ENCODE measurements around the gene VWA5B2.

The VWA5B2 gene

DNA sequence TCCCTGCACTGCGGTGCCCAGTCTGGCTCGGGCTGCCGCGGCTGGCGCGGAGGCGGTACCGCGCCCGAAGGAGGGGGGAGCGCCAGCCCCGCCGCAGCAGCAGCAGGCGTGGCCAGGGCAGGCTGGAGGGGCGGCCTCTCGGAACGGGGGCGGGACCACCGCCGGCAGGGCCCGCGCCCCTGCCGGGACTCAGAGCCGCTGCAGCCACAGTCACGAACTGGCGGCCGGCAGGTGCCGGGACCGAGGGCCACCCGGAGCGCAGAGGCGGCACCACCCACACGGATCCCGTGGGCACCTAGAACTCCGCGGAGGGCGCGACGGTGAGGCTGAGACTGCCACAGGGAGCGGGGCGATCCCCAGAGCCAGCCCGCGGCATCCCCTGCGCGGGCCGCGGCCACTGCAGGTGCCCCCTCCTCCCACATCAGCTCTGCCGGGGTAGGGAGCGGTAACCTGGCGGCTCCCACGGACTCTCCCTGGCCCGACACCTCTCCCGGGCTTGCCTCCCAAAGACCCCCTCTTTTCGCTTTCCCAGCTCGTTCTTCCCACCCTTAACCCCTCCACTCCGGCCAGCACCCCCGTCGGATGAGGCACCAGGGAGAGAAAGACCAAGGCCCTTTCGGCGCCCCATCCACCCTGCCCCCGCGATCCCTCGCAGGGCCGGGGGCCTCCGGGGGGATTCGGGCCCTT, at the start of gene VWA5B2:
VWA5B2 (plus strand) TSS at position 192 of the 687 bp plus-strand sequence. CDS start 944 bp downstream, outside the sequence.
- Histone ChIP-seq H3K27ac (ENCODE audit: low read depth, low read length) (no peak within 1 kb of the TSS), H3K36me3 (ENCODE audit: control insufficient read depth in 5 of 5, insufficient read depth in 5 of 5, low read length in 5 of 5) (no peaks in the 10 kb centered on the region), H3K4me3 (ENCODE audit: low read depth in 1 of 5, low read length in 5 of 5) (peak within 1 kb of the TSS in 4 of 5 donors; percentile 58 to 67 (median 62)), H3K4me1 (ENCODE audit: control insufficient read depth in 5 of 5, insufficient read depth in 5 of 5, low read length in 5 of 5) (peaks cover 0 to 22% (median 14%) of the 10 kb centered on the region in 5 donors), H3K9me3 (ENCODE audit: control insufficient read depth in 5 of 5, low read length in 5 of 5) (no peaks in the 10 kb centered on the region), H3K9ac (ENCODE audit: low read length in 5 of 5) (peak within 1 kb of the TSS in 2 of 5 donors; percentile 23 to 30), H3K27me3 (ENCODE audit: control insufficient read depth in 5 of 5, insufficient read depth in 4 of 5, low read length in 5 of 5) (peaks cover 32 to 64% (median 58%) of the 10 kb centered on the region in 5 donors)

GRCh38 chr3:184180165-184180564, 49.2 kb upstream of the VWA5B2 start:
- Histone ChIP-seq H3K4me3 (ENCODE audit: low read depth in 1 of 5, low read length in 5 of 5) (no peak overlapping the region), H3K4me1 (ENCODE audit: control insufficient read depth in 5 of 5, insufficient read depth in 5 of 5, low read length in 5 of 5) (peaks cover 16 to 43% (median 40%) of the 10 kb centered on the region in 5 donors), H3K9ac (ENCODE audit: low read length in 5 of 5) (no peak overlapping the region), H3K27ac (ENCODE audit: low read depth, low read length) (no peak overlapping the region), H3K36me3 (ENCODE audit: control insufficient read depth in 5 of 5, insufficient read depth in 5 of 5, low read length in 5 of 5) (peaks cover 11 to 77% (median 71%) of the 10 kb centered on the region in 5 donors), H3K27me3 (ENCODE audit: control insufficient read depth in 5 of 5, insufficient read depth in 4 of 5, low read length in 5 of 5) (no peaks in the 10 kb centered on the region), H3K9me3 (ENCODE audit: control insufficient read depth in 5 of 5, low read length in 5 of 5) (no peaks in the 10 kb centered on the region)

GRCh38 chr3:184181596-184181995, 47.8 kb upstream of the VWA5B2 start:
- Histone ChIP-seq H3K36me3 (ENCODE audit: control insufficient read depth in 5 of 5, insufficient read depth in 5 of 5, low read length in 5 of 5) (peaks cover 11 to 77% (median 71%) of the 10 kb centered on the region in 5 donors), H3K4me1 (ENCODE audit: control insufficient read depth in 5 of 5, insufficient read depth in 5 of 5, low read length in 5 of 5) (peaks cover 14 to 40% (median 33%) of the 10 kb centered on the region in 5 donors), H3K4me3 (ENCODE audit: low read depth in 1 of 5, low read length in 5 of 5) (no peak overlapping the region), H3K9ac (ENCODE audit: low read length in 5 of 5) (no peak overlapping the region), H3K27ac (ENCODE audit: low read depth, low read length) (no peak overlapping the region), H3K27me3 (ENCODE audit: control insufficient read depth in 5 of 5, insufficient read depth in 4 of 5, low read length in 5 of 5) (no peaks in the 10 kb centered on the region), H3K9me3 (ENCODE audit: control insufficient read depth in 5 of 5, low read length in 5 of 5) (no peaks in the 10 kb centered on the region)

DNA sequence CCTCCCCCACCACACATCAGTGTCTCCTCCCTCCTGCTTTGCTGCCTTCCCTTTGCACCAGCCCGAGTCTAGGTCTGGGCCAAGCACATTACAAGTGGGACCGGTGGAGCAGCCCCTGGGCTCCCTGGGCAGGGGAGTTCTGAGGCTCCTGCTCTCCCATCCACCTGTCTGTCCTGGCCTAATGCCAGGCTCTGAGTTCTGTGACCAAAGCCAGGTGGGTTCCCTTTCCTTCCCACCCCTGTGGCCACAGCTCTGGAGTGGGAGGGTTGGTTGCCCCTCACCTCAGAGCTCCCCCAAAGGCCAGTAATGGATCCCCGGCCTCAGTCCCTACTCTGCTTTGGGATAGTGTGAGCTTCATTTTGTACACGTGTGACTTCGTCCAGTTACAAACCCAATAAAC, 45.7 kb upstream of the VWA5B2 start:
- H3K9me3 ChIP-seq (ENCODE audit: control insufficient read depth in 5 of 5, low read length in 5 of 5): no peaks in the 10 kb centered on the region
- H3K4me1 ChIP-seq (ENCODE audit: control insufficient read depth in 5 of 5, insufficient read depth in 5 of 5, low read length in 5 of 5): peaks cover 3 to 40% (median 27%) of the 10 kb centered on the region in 5 donors
- H3K4me3 ChIP-seq (ENCODE audit: low read depth in 1 of 5, low read length in 5 of 5): no peak overlapping the region
- peaks cover 8 to 72% (median 63%) of the 10 kb centered on the region in 5 donors for H3K36me3 ChIP-seq (ENCODE audit: control insufficient read depth in 5 of 5, insufficient read depth in 5 of 5, low read length in 5 of 5)
- no peak overlapping the region for H3K9ac ChIP-seq (ENCODE audit: low read length in 5 of 5)
- no peak overlapping the region for H3K27ac ChIP-seq (ENCODE audit: low read depth, low read length)
- no peaks in the 10 kb centered on the region for H3K27me3 ChIP-seq (ENCODE audit: control insufficient read depth in 5 of 5, insufficient read depth in 4 of 5, low read length in 5 of 5)

- H3K27me3 ChIP-seq (ENCODE audit: control insufficient read depth in 5 of 5, insufficient read depth in 4 of 5, low read length in 5 of 5): no peaks in the 10 kb centered on the region
- H3K9ac ChIP-seq (ENCODE audit: low read length in 5 of 5): peak overlapping the region in 3 of 5 donors; percentile 62 to 78 (median 72)
- no peak overlapping the region for H3K4me3 ChIP-seq (ENCODE audit: low read depth in 1 of 5, low read length in 5 of 5)
- peaks cover 8 to 72% (median 63%) of the 10 kb centered on the region in 5 donors for H3K36me3 ChIP-seq (ENCODE audit: control insufficient read depth in 5 of 5, insufficient read depth in 5 of 5, low read length in 5 of 5)
- no peaks in the 10 kb centered on the region for H3K9me3 ChIP-seq (ENCODE audit: control insufficient read depth in 5 of 5, low read length in 5 of 5)
- H3K4me1 ChIP-seq (ENCODE audit: control insufficient read depth in 5 of 5, insufficient read depth in 5 of 5, low read length in 5 of 5): peaks cover 3 to 38% (median 24%) of the 10 kb centered on the region in 5 donors
- H3K27ac ChIP-seq (ENCODE audit: low read depth, low read length): peak overlapping the region; percentile 97
Measured at GRCh38 chr3:184184546-184185230, 44.7 kb upstream of the VWA5B2 start.

DNA sequence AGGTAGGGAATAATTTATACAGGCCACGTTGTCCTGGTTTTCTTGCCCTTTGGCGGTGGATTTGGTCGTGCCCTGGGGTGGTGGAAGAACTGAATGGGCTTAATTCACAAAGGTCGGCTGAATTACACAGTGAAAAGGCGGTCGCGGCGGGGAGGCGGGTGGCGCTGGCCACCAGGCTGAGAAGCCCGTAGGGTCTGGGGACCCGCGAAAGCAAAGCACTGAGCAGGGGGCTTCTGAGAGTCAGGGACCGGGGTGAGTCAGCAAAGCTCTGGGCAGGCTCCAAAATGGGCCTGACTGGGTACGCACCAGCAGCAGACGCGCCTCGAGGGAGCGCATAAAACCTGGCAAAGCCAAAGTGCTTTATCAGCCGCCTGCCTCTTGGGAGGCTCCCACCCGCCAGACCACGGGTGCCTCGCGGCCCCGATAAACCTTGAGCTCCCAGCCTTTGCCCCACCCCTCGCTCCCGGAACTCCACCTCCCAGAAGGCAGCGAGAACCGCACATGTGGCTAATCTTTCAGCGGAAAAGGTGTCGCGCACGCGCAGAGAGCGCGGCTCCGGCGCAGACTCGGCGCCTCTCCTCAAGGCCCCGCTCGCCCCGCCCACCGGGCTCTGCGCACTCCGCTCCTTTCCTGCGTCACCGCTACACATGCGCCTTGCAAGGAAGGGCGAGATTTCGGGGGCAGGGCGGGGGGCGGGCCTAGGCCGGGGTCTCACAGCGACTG, 43.8 kb upstream of the VWA5B2 start:
- H3K36me3 ChIP-seq (ENCODE audit: control insufficient read depth in 5 of 5, insufficient read depth in 5 of 5, low read length in 5 of 5): peaks cover 16 to 72% (median 64%) of the 10 kb centered on the region in 5 donors
- H3K4me1 ChIP-seq (ENCODE audit: control insufficient read depth in 5 of 5, insufficient read depth in 5 of 5, low read length in 5 of 5): peaks cover 3 to 38% (median 24%) of the 10 kb centered on the region in 5 donors
- H3K27ac ChIP-seq (ENCODE audit: low read depth, low read length): peak overlapping the region; percentile 97
- H3K9me3 ChIP-seq (ENCODE audit: control insufficient read depth in 5 of 5, low read length in 5 of 5): no peaks in the 10 kb centered on the region
- no peaks in the 10 kb centered on the region for H3K27me3 ChIP-seq (ENCODE audit: control insufficient read depth in 5 of 5, insufficient read depth in 4 of 5, low read length in 5 of 5)
- H3K4me3 ChIP-seq (ENCODE audit: low read depth in 1 of 5, low read length in 5 of 5): peak overlapping the region; percentile 83 to 96 (median 93)
- peak overlapping the region; percentile 68 to 94 (median 78) for H3K9ac ChIP-seq (ENCODE audit: low read length in 5 of 5)

DNA sequence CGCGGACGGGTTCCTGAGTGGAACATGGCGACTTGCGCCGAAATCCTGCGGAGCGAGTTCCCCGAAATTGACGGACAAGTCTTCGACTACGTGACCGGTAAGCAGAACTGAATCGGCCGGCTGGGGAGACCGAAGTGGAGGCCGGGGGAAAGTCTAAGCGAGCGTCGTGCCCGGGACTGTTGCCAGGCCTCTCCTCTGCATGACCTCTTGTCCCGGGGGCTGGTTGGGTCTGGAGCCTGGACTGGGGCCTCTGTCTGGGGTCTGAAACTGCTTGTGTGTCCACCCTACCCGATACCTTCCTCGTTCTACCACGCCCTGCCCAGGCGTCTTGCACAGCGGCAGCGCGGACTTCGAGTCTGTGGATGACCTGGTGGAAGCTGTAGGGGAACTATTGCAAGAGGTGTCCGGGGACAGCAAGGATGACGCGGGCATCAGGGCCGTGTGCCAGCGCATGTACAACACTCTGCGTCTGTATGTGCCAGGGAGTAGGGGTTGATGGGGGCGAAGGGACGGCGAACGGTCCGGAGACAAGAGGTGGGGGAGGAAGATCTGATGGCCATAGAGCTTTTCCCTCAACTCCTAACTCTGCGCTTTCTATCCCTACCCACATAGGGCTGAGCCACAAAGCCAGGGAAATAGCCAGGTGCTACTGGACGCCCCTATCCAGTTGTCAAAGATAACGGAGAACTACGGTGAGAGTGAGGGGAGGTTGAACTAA, 43.0 kb upstream of the VWA5B2 start, which contains the start of gene ABCF3:
ABCF3 (plus strand) TSS at position 16 of the 718 bp plus-strand sequence; CDS start at position 25, 9 bp downstream.
- Histone ChIP-seq H3K9me3 (ENCODE audit: control insufficient read depth in 5 of 5, low read length in 5 of 5) (no peaks in the 10 kb centered on the region), H3K4me3 (ENCODE audit: low read depth in 1 of 5, low read length in 5 of 5) (peak within 1 kb of the TSS; percentile 83 to 96 (median 93)), H3K36me3 (ENCODE audit: control insufficient read depth in 5 of 5, insufficient read depth in 5 of 5, low read length in 5 of 5) (peaks cover 19 to 72% (median 62%) of the 10 kb centered on the region in 5 donors), H3K9ac (ENCODE audit: low read length in 5 of 5) (peak within 1 kb of the TSS; percentile 71 to 94 (median 78)), H3K27me3 (ENCODE audit: control insufficient read depth in 5 of 5, insufficient read depth in 4 of 5, low read length in 5 of 5) (no peaks in the 10 kb centered on the region), H3K27ac (ENCODE audit: low read depth, low read length) (peak within 1 kb of the TSS; percentile 97), H3K4me1 (ENCODE audit: control insufficient read depth in 5 of 5, insufficient read depth in 5 of 5, low read length in 5 of 5) (peaks cover 3 to 38% (median 24%) of the 10 kb centered on the region in 5 donors)

GRCh38 chr3:184186902-184187207, 42.5 kb upstream of the VWA5B2 start:
- H3K9me3 ChIP-seq (ENCODE audit: control insufficient read depth in 5 of 5, low read length in 5 of 5): no peaks in the 10 kb centered on the region
- H3K27me3 ChIP-seq (ENCODE audit: control insufficient read depth in 5 of 5, insufficient read depth in 4 of 5, low read length in 5 of 5): no peaks in the 10 kb centered on the region
- peaks cover 3 to 38% (median 24%) of the 10 kb centered on the region in 5 donors for H3K4me1 ChIP-seq (ENCODE audit: control insufficient read depth in 5 of 5, insufficient read depth in 5 of 5, low read length in 5 of 5)
- peaks cover 21 to 72% (median 61%) of the 10 kb centered on the region in 5 donors for H3K36me3 ChIP-seq (ENCODE audit: control insufficient read depth in 5 of 5, insufficient read depth in 5 of 5, low read length in 5 of 5)
- peak overlapping the region; percentile 71 to 94 (median 76) for H3K9ac ChIP-seq (ENCODE audit: low read length in 5 of 5)
- H3K4me3 ChIP-seq (ENCODE audit: low read depth in 1 of 5, low read length in 5 of 5): peak overlapping the region; percentile 83 to 96 (median 93)
- H3K27ac ChIP-seq (ENCODE audit: low read depth, low read length): peak overlapping the region; percentile 72

DNA sequence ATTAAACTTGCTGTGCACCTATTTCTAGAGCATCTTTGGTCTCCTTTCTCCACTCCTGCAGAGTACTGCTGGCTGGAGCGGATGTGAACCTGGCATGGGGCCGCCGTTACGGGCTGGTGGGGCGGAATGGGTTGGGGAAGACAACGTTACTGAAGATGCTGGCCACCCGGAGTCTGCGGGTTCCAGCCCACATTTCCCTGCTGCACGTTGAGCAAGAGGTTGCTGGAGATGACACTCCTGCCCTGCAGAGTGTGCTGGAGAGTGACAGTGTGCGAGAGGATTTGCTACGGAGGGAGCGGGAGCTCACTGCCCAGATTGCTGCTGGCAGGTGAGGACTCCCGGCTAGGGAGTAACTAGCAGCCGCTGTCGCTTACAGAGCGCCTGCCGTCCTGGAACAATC, 41.3 kb upstream of the VWA5B2 start:
- no peaks in the 10 kb centered on the region for H3K27me3 ChIP-seq (ENCODE audit: control insufficient read depth in 5 of 5, insufficient read depth in 4 of 5, low read length in 5 of 5)
- H3K4me3 ChIP-seq (ENCODE audit: low read depth in 1 of 5, low read length in 5 of 5): no peak overlapping the region
- no peak overlapping the region for H3K27ac ChIP-seq (ENCODE audit: low read depth, low read length)
- H3K4me1 ChIP-seq (ENCODE audit: control insufficient read depth in 5 of 5, insufficient read depth in 5 of 5, low read length in 5 of 5): peaks cover 3 to 38% (median 24%) of the 10 kb centered on the region in 5 donors
- H3K36me3 ChIP-seq (ENCODE audit: control insufficient read depth in 5 of 5, insufficient read depth in 5 of 5, low read length in 5 of 5): peaks cover 18 to 72% (median 60%) of the 10 kb centered on the region in 5 donors
- no peaks in the 10 kb centered on the region for H3K9me3 ChIP-seq (ENCODE audit: control insufficient read depth in 5 of 5, low read length in 5 of 5)
- no peak overlapping the region for H3K9ac ChIP-seq (ENCODE audit: low read length in 5 of 5)
